HFF-Myc (cell line): Measurements from ENCODE around the gene PTPN4.

Experiments
- DNase-seq: peaks from one replicate; pipeline ENCODE4 v3.0.0-alpha.2; 2011; ENCODE audit warnings: low read depth; ENCODE audit errors: extremely low read depth
- H3K4me3 ChIP-seq: replicated peaks from 2 replicates; pipeline ENCODE4 v1.5.1; 2011; ENCODE audit warnings: low read depth, mild to moderate bottlenecking, control low read depth, low read length
- CTCF ChIP-seq: IDR thresholded peaks from 2 replicates; pipeline ENCODE4 v1.5.1; 2012; ENCODE audit warnings: mild to moderate bottlenecking, low read depth, low read length, control low read depth; ENCODE audit errors: missing control alignments

PTPN4 gene

GRCh38 chr2:119775102-119775501, 15.4 kb downstream of the PTPN4 start:
- no peak for TF ChIP-seq CTCF
- DNase-seq = no peak
- no peak overlapping the region for H3K4me3 ChIP-seq

GRCh38 chr2:119782308-119783027, 22.7 kb downstream of the PTPN4 start:
- H3K4me3 ChIP-seq = no peak overlapping the region
- TF ChIP-seq CTCF = no peak
- DNase-seq = no peak

- no peak for DNase-seq
- TF ChIP-seq CTCF = no peak
- no peak overlapping the region for H3K4me3 ChIP-seq
Observed at GRCh38 chr2:119784876-119785275, 25.2 kb downstream of the PTPN4 start.

- no peak for DNase-seq
- no peak overlapping the region for H3K4me3 ChIP-seq
- no peak for TF ChIP-seq CTCF
Observed at GRCh38 chr2:119786295-119786694, 26.6 kb downstream of the PTPN4 start.

- DNase-seq = no peak
- H3K4me3 ChIP-seq = no peak overlapping the region
- no peak for TF ChIP-seq CTCF
Observed at GRCh38 chr2:119788752-119789151, 29.0 kb downstream of the PTPN4 start.

- TF ChIP-seq CTCF = no peak
Observed at GRCh38 chr2:119790466-119790865, 30.7 kb downstream of the PTPN4 start.

GRCh38 chr2:119792907-119793312, 33.2 kb downstream of the PTPN4 start:
- no peak overlapping the region for H3K4me3 ChIP-seq
- no peak for DNase-seq
- no peak for TF ChIP-seq CTCF

More at GRCh38 chr2:119790466-119790865, 30.7 kb downstream of the PTPN4 start:
- DNase-seq = no peak
- H3K4me3 ChIP-seq = no peak overlapping the region
